Heart left ventricle (tissue), 13 donors: ENCODE measurements around the gene PRKCA.

Experiments used
- CTCF ChIP-seq, 12 donors: fragments of 200-600 bp; sonication (generic) in 4 of 12; IDR thresholded peaks; one replicate each; pipeline versions ENCODE4 v1.5.0 to v1.8.0; 2018 to 2022; ENCODE audit warnings: antibody characterized with exemption in 12 of 12, mild to moderate bottlenecking in 5 of 12
- POLR2A ChIP-seq, 2 donors: fragments of 450-650 bp; IDR thresholded peaks; one replicate each; pipeline ENCODE4 v1.6.1; 2017; ENCODE audit warnings: antibody characterized with exemption in 2 of 2, mild to moderate bottlenecking in 2 of 2, moderate library complexity in 2 of 2
- donor health status: ischemic (EF 13 %, LVEDD 7.1; RV severe dilation, severe dysfunction).
- donor health status: DM: no; HTN: yes; CAD: no.
- donor health status: DM: no; HTN: no; CAD: no.
- donor health status: ischemic (EF 25% LVEDD 6.9; RV normal size, moderate dysfunction).
- donor health status: ischemic (EF 25% LVEDD 5.7; RV mildly dilated, moderate dysfunction).
- donor health status: ischemic (EF 35%, LVEDD 5.7; RV mildly dilated, moderate dysfunction).
- donor health status: nonischemic (EF 11% LVEDD 7.7; RV severe dilation, severe dysfunction).
- donor health status: DM: yes; HTN: yes; CAD: no.
- donor health status: PGD.
- donor health status: ischemic (EF 29% LVEDD 5.4; RV normal size, mild dysfunction).
- donor health status: nonischemic (EF 23%, LVEDD 6.1; RV moderate dilation, normal function).

- TF ChIP-seq CTCF (IDR thresholded peaks at IDR 0.05) = no peak
- no peak for TF ChIP-seq POLR2A (IDR thresholded peaks at IDR 0.05)
These were observed 517.1 kb downstream of the PRKCA start for GRCh38 chr17:66819466-66819865.
